H9 (cell line): Measurements from ENCODE around the gene RANBP3. TPM values are rescaled to one million over a fixed set of nuclear protein-coding genes. Genes with fewer than 3 reads are reported as not detected.

Experiments
- DNase-seq: peaks from one replicate; pipeline ENCODE4 v3.0.0-alpha.2; 2017
- H2AFZ ChIP-seq: one replicate; pipeline ENCODE4 v1.6.1; 2013; ENCODE audit warnings: mild to moderate bottlenecking, low read length, control low read depth, moderate library complexity
- H2AK5ac ChIP-seq: 2 replicates; pipeline ENCODE4 v1.6.1; 2013; ENCODE audit warnings: low read length, control low read depth, mixed read lengths; ENCODE audit not compliant: insufficient read length
- H2BK120ac ChIP-seq: one replicate; pipeline ENCODE4 v1.6.1; 2013; ENCODE audit warnings: low read depth, mild to moderate bottlenecking, low read length, control low read depth, inconsistent platforms; ENCODE audit not compliant: poor library complexity, severe bottlenecking
- H2BK12ac ChIP-seq: 2 replicates; pipeline ENCODE4 v1.6.1; 2013; ENCODE audit warnings: low read length, control low read depth, mixed read lengths, low read depth; ENCODE audit not compliant: insufficient read length
- H2BK15ac ChIP-seq: 2 replicates; pipeline ENCODE4 v1.6.1; 2013; ENCODE audit warnings: low read depth, low read length, control low read depth
- H2BK20ac ChIP-seq: one replicate; pipeline ENCODE4 v1.6.1; 2013; ENCODE audit warnings: low read depth, mild to moderate bottlenecking, low read length, control low read depth, inconsistent platforms; ENCODE audit not compliant: poor library complexity, severe bottlenecking
- H2BK5ac ChIP-seq: 2 replicates; pipeline ENCODE4 v1.6.1; 2013; ENCODE audit warnings: low read length, control low read depth, mixed read lengths; ENCODE audit not compliant: insufficient read length
- H3K14ac ChIP-seq: 2 replicates; pipeline ENCODE4 v1.6.1; 2013; ENCODE audit warnings: low read length, control low read depth; ENCODE audit not compliant: insufficient read depth
- H3K18ac ChIP-seq: 2 replicates; pipeline ENCODE4 v1.6.1; 2013; ENCODE audit warnings: low read depth, mild to moderate bottlenecking, mixed read lengths, low read length, control low read depth; ENCODE audit not compliant: insufficient read length
- H3K23ac ChIP-seq: 2 replicates; pipeline ENCODE4 v1.6.1; 2013; ENCODE audit warnings: low read length, control low read depth, mixed read lengths, low read depth; ENCODE audit not compliant: insufficient read length
- H3K23me2 ChIP-seq: 2 replicates; pipeline ENCODE4 v1.6.1; 2013; ENCODE audit warnings: low read depth, mild to moderate bottlenecking, mixed read lengths, low read length, control low read depth; ENCODE audit not compliant: insufficient read length, poor library complexity, severe bottlenecking
- H3K27ac ChIP-seq: 2 replicates; pipeline ENCODE4 v1.5.1; 2013; ENCODE audit warnings: low read length, control low read depth, mixed read lengths, low read depth; ENCODE audit not compliant: insufficient read length
- H3K27me3 ChIP-seq: 2 replicates; pipeline ENCODE4 v1.6.1; 2013; ENCODE audit warnings: low read length, control low read depth, inconsistent platforms; ENCODE audit not compliant: insufficient read depth
- H3K4ac ChIP-seq: 2 replicates; pipeline ENCODE4 v1.6.1; 2013; ENCODE audit warnings: low read depth, mild to moderate bottlenecking, control low read depth, inconsistent platforms, low read length, moderate library complexity
- H3K4me1 ChIP-seq: 2 replicates; pipeline ENCODE4 v1.6.1; 2013; ENCODE audit warnings: low read length, control low read depth, inconsistent platforms; ENCODE audit not compliant: insufficient read depth
- H3K4me2 ChIP-seq: 2 replicates; pipeline ENCODE4 v1.6.1; 2013; ENCODE audit warnings: low read length, control low read depth, mixed read lengths; ENCODE audit not compliant: insufficient read length, insufficient read depth
- H3K56ac ChIP-seq: 2 replicates; pipeline ENCODE4 v1.6.1; 2013; ENCODE audit warnings: low read depth, mild to moderate bottlenecking, mixed read lengths, low read length, control low read depth; ENCODE audit not compliant: insufficient read length
- H3K79me1 ChIP-seq: 2 replicates; pipeline ENCODE4 v1.6.1; 2013; ENCODE audit warnings: low read depth, mild to moderate bottlenecking, moderate library complexity, low read length, control low read depth, inconsistent platforms; ENCODE audit not compliant: insufficient read depth, poor library complexity, severe bottlenecking
- H3K79me2 ChIP-seq: 2 replicates; pipeline ENCODE4 v1.6.1; 2013; ENCODE audit warnings: low read length, control low read depth, inconsistent platforms; ENCODE audit not compliant: insufficient read depth
- H3K9ac ChIP-seq: 2 replicates; pipeline ENCODE4 v1.6.1; 2013; ENCODE audit warnings: low read length, control low read depth, mixed read lengths; ENCODE audit not compliant: insufficient read length; ENCODE audit errors: extremely low read depth
- H3K9me3 ChIP-seq: one replicate; pipeline ENCODE4 v1.6.1; 2013; ENCODE audit warnings: low read depth, low read length, inconsistent platforms; ENCODE audit not compliant: control insufficient read depth
- H3T11ph ChIP-seq: one replicate; pipeline ENCODE4 v1.6.1; 2013; ENCODE audit warnings: mild to moderate bottlenecking, low read length, control low read depth, inconsistent platforms
- H4K20me1 ChIP-seq: one replicate; pipeline ENCODE4 v1.6.1; 2013; ENCODE audit not compliant: control insufficient read depth, insufficient read length, insufficient read depth
- H4K5ac ChIP-seq: 2 replicates; pipeline ENCODE4 v1.6.1; 2013; ENCODE audit warnings: low read depth, mild to moderate bottlenecking, mixed read lengths, low read length, control low read depth; ENCODE audit not compliant: insufficient read length
- H4K8ac ChIP-seq: replicated peaks from 2 replicates; pipeline ENCODE4 v1.6.1; 2013; ENCODE audit warnings: low read length, control low read depth, mixed read lengths, low read depth; ENCODE audit not compliant: insufficient read length
- H4K91ac ChIP-seq: 2 replicates; pipeline ENCODE4 v1.6.1; 2013; ENCODE audit warnings: low read depth, mild to moderate bottlenecking, moderate library complexity, mixed read lengths, low read length, control low read depth; ENCODE audit not compliant: insufficient read length
- H3K27ac Mint-ChIP-seq, 3 experiments: 2 replicates in 2 of 3; 3 replicates in 1 of 3; pipeline ENCODE4 v1.8.0; 2020 to 2021; ENCODE audit warnings: mixed read lengths in 3 of 3, mild to moderate bottlenecking in 1 of 3, moderate library complexity in 1 of 3
- H3K27me3 Mint-ChIP-seq: 2 replicates; pipeline ENCODE4 v1.8.0; 2021; ENCODE audit warnings: low read depth, mild to moderate bottlenecking, moderate library complexity, mixed read lengths
- H3K36me3 Mint-ChIP-seq, 3 experiments: 2 replicates in 2 of 3; 3 replicates in 1 of 3; pipeline ENCODE4 v1.8.0; 2020 to 2021; ENCODE audit warnings: low read depth in 3 of 3, mixed read lengths in 3 of 3; ENCODE audit not compliant: insufficient read depth in 1 of 3
- H3K4me1 Mint-ChIP-seq, 2 experiments: 2 replicates each; pipeline ENCODE4 v1.8.0; 2020; ENCODE audit warnings: mixed read lengths in 2 of 2
- H3K4me3 Mint-ChIP-seq, 2 experiments: 2 replicates in 1 of 2; 3 replicates in 1 of 2; pipeline ENCODE4 v1.8.0; 2020 to 2021; ENCODE audit warnings: mild to moderate bottlenecking in 2 of 2, mixed read lengths in 2 of 2, moderate library complexity in 1 of 2
- H3K9me3 Mint-ChIP-seq, 2 experiments: 2 replicates in 1 of 2; 3 replicates in 1 of 2; pipeline ENCODE4 v1.8.0; 2020; ENCODE audit warnings: mild to moderate bottlenecking in 2 of 2, mixed read lengths in 2 of 2, moderate library complexity in 1 of 2
- WGBS: extraction: QIAGEN DNeasy Blood & Tissue Kit; methylation state at CpG from one replicate; pipeline ENCODE4 v1.1.7; 2013; ENCODE audit warnings: missing lambda C conversion rate, low lambda C conversion rate, mixed read lengths; ENCODE audit not compliant: insufficient read length; ENCODE audit errors: extremely low coverage; 5-methylcytosine and 5-hydroxymethylcytosine counted together
- total RNA-seq: library from RNA; stranded (reverse); gene quantifications from 2 replicates; pipeline ENCODE4 v1.2.1, GENCODE V29; 2021
- TF ChIP-seq, protein P1 (sequence below): fragments of 200-600 bp; sonication (generic); conservative IDR thresholded peaks from 3 replicates; pipeline ENCODE4 v1.8.0; 2021; ENCODE audit warnings: antibody characterized with exemption, mild to moderate bottlenecking

RANBP3 gene
- total RNA-seq, 1 experiment from 2014 or later: 86.5 TPM

DNA sequence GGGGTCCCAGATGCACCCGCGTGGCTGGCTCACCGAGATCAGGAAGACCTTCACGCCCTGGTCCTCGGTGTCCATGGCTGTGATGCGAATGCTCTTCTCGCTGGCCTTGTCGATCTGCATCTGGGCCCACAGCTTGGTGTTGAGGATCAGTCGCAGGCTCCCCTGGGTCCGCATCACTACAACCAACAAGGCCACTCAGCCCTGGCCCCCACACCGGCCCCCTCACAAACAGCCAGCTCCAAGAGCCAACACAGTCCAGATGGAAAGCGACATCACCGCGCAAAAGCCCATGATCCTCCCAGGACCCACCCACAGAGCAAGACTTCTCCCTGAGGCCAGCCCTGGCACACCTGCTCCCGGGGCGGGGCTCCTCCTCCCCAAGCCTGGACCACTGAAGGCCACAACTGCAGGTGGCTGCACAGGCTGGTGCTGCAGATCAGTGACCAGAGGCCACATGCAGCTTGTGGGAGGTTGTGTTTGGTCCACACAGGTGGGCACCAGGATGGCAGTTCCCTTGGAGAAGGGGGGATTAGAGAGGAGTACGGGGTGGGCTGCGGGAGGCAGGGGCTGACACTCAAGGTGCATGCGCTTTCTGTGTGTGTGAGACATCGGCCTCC is 59.4 kb downstream of the RANBP3 start:
- H3K4me2 ChIP-seq: no peak overlapping the region
- no peak overlapping the region for H4K5ac ChIP-seq
- no peaks in the 10 kb centered on the region for H3K79me2 ChIP-seq
- WGBS: no CpG with 5 or more reads among the region's 20 CpGs
- no peak overlapping the region for H3K4me3 Mint-ChIP-seq
- no peak overlapping the region for H3K27ac ChIP-seq
- no peak overlapping the region for H4K91ac ChIP-seq
- no peak overlapping the region for H3K18ac ChIP-seq
- H3K23me2 ChIP-seq: no peaks in the 10 kb centered on the region
- H2AK5ac ChIP-seq: no peak overlapping the region
- no peak overlapping the region for H2BK20ac ChIP-seq
- no peaks in the 10 kb centered on the region for H3K79me1 ChIP-seq
- H3K27me3 ChIP-seq: no peaks in the 10 kb centered on the region
- H2AFZ ChIP-seq: no peak overlapping the region
- no peaks in the 10 kb centered on the region; the same call in 1 of the 2 replicates for H3K27me3 Mint-ChIP-seq
- H3K23ac ChIP-seq: no peak overlapping the region
- H3K27ac Mint-ChIP-seq: no peak overlapping the region; a peak in 1 of 7 replicates
- H3K4me1 Mint-ChIP-seq: no peaks in the 10 kb centered on the region
- H2BK15ac ChIP-seq: no peak overlapping the region
- H3K9ac ChIP-seq: no peak overlapping the region
- H3T11ph ChIP-seq: no peak overlapping the region
- H4K8ac ChIP-seq: no peak overlapping the region
- no peak for DNase-seq
- H3K4me1 ChIP-seq: no peaks in the 10 kb centered on the region
- H3K4ac ChIP-seq: no peak overlapping the region
- H3K36me3 Mint-ChIP-seq: peaks cover 25 to 60% (median 55%) of the 10 kb centered on the region in 3 experiments
- H2BK12ac ChIP-seq: no peak overlapping the region
- TF ChIP-seq, protein P1, sequence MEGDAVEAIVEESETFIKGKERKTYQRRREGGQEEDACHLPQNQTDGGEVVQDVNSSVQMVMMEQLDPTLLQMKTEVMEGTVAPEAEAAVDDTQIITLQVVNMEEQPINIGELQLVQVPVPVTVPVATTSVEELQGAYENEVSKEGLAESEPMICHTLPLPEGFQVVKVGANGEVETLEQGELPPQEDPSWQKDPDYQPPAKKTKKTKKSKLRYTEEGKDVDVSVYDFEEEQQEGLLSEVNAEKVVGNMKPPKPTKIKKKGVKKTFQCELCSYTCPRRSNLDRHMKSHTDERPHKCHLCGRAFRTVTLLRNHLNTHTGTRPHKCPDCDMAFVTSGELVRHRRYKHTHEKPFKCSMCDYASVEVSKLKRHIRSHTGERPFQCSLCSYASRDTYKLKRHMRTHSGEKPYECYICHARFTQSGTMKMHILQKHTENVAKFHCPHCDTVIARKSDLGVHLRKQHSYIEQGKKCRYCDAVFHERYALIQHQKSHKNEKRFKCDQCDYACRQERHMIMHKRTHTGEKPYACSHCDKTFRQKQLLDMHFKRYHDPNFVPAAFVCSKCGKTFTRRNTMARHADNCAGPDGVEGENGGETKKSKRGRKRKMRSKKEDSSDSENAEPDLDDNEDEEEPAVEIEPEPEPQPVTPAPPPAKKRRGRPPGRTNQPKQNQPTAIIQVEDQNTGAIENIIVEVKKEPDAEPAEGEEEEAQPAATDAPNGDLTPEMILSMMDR: no peak
- H3K9me3 Mint-ChIP-seq: no peaks in the 10 kb centered on the region
- no peak overlapping the region for H3K56ac ChIP-seq
- H2BK5ac ChIP-seq: no peak overlapping the region
- H3K14ac ChIP-seq: no peak overlapping the region
- H4K20me1 ChIP-seq: peaks cover 3% of the 10 kb centered on the region
- H2BK120ac ChIP-seq: no peak overlapping the region
- no peaks in the 10 kb centered on the region for H3K9me3 ChIP-seq
